ENCODE measurements around the gene LRRTM2. TPM values are rescaled to one million over a fixed set of nuclear protein-coding genes. Genes with fewer than 3 reads are reported as not detected.

Gene LRRTM2
- total RNA-seq, 4 donors from 2014 or later, result under 0.01 to 1.4 (median 0.55) TPM; not detected in 1

DNA sequence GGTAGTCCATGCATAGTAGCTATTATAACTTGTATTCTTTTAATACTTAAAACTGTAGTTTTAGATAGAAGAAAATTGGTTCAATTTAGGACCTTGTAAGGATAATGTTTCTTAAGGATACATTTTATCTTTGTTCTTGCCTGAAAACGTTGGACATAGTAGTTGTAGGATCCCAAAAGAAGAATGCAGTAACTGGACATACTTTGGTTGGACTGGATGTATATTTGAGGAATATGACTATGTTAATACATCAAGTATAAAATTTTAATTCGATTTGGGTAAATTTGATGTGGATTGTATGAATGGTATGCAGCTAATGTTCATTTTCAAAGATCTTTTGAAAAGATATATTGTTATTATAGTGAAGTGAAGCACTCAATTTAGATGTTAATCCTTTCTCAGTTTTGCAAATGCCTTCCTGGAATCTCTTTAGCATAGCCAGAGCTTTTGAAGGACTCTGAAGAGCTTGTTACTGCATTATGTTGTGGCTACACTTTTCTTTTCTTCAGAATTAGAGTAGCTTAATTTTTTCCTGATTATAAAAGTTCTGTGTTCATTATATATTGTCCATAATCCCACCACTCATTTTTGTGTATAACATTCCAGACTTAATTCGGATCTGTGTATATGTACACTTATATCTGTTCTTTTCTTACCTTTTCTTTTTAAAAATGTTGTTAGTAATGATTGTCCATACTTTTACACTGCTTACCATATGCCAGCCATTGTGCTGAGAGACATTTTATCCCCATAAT lies 41.2 kb downstream of the LRRTM2 start:
- no peaks in the 10 kb centered on the region for H3K36me3 ChIP-seq
- DNase-seq, result no peak
- H3K27ac ChIP-seq, result no peak overlapping the region
- no peak overlapping the region for H3K4me3 ChIP-seq
- H3K4me1 ChIP-seq, result peaks cover 0 to 5% of the 10 kb centered on the region in 2 donors
- H3K9me3 ChIP-seq, result no peaks in the 10 kb centered on the region
- H3K27me3 ChIP-seq, result no peaks in the 10 kb centered on the region
- no peak for TF ChIP-seq POLR2A (IDR thresholded peaks at IDR 0.05)
- no peak for TF ChIP-seq CTCF (IDR thresholded peaks at IDR 0.05)
- intact Hi-C loops (cut with DNase I; ENCODE audit: low total_unique reads), result no loop called here

DNA sequence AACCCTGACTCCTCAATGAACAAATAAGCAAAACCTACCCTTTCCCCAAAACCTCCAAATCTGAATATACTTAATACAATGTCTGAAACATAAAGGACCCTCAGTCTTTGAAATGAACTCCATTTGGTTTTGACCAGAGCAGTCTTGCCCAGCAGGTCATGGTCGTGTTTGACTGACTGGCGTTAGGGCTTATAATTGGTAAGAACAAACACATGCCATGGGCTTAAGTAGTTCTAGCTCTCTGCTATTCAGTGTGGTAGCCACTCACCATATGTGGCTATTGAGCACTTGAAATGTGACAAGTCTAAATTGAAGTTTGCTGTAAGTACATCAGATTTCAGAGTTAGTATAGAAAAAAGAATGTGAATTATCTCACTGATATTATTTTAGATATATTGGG lies 42.1 kb downstream of the LRRTM2 start:
- intact Hi-C loops (cut with DNase I; ENCODE audit: low total_unique reads), result no loop called here

GRCh38 chr5:138832218-138832617 lies 42.9 kb downstream of the LRRTM2 start:
- H3K27ac ChIP-seq, result no peak overlapping the region
- no peaks in the 10 kb centered on the region for H3K36me3 ChIP-seq
- peaks cover 0 to 5% of the 10 kb centered on the region in 2 donors for H3K4me1 ChIP-seq
- DNase-seq, result no peak
- H3K9me3 ChIP-seq, result no peaks in the 10 kb centered on the region
- no peaks in the 10 kb centered on the region for H3K27me3 ChIP-seq
- TF ChIP-seq POLR2A (IDR thresholded peaks at IDR 0.05), result no peak
- intact Hi-C loops (cut with DNase I; ENCODE audit: low total_unique reads), result no loop called here
- no peak overlapping the region for H3K4me3 ChIP-seq

More for the DNA sequence above, 42.1 kb downstream of the LRRTM2 start:
- H3K4me1 ChIP-seq, result peaks cover 0 to 5% of the 10 kb centered on the region in 2 donors
- H3K36me3 ChIP-seq, result no peaks in the 10 kb centered on the region
- no peak for DNase-seq
- H3K27ac ChIP-seq, result no peak overlapping the region
- H3K27me3 ChIP-seq, result no peaks in the 10 kb centered on the region
- no peak overlapping the region for H3K4me3 ChIP-seq
- TF ChIP-seq CTCF (IDR thresholded peaks at IDR 0.05) (no peak), POLR2A (IDR thresholded peaks at IDR 0.05) (no peak)
- no peaks in the 10 kb centered on the region for H3K9me3 ChIP-seq

DNA sequence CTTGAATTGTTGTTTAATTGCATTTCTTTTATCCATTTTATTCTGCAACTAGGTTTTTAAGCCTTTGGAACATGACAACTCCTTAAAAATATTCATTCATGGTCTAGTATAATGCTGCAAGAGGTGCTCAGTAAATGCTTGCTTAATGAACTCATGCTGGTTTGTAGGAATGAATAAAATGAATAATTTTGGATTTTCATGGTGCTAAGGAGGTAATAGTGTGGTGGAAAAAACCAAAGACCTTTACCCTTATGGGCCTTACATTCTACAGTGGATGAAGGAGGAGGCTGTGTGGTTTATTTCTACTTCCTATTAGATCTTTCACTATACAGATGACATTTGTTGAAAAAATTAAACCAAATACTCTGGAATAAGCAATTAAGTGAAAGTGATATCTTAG lies 43.4 kb downstream of the LRRTM2 start:
- peaks cover 0 to 5% of the 10 kb centered on the region in 2 donors for H3K4me1 ChIP-seq
- H3K27me3 ChIP-seq, result no peaks in the 10 kb centered on the region
- intact Hi-C loops (cut with DNase I; ENCODE audit: low total_unique reads), result no loop called here
- TF ChIP-seq CTCF (IDR thresholded peaks at IDR 0.05) (no peak), POLR2A (IDR thresholded peaks at IDR 0.05) (no peak)
- DNase-seq, result no peak
- H3K9me3 ChIP-seq, result no peaks in the 10 kb centered on the region
- no peaks in the 10 kb centered on the region for H3K36me3 ChIP-seq
- no peak overlapping the region for H3K27ac ChIP-seq
- no peak overlapping the region for H3K4me3 ChIP-seq

GRCh38 chr5:138829341-138829740 lies 45.8 kb downstream of the LRRTM2 start:
- H3K9me3 ChIP-seq, result no peaks in the 10 kb centered on the region
- no peak overlapping the region for H3K4me3 ChIP-seq
- intact Hi-C loops (cut with DNase I; ENCODE audit: low total_unique reads), result no loop called here
- no peak overlapping the region for H3K27ac ChIP-seq
- peaks cover 0 to 5% of the 10 kb centered on the region in 2 donors for H3K4me1 ChIP-seq
- no peaks in the 10 kb centered on the region for H3K27me3 ChIP-seq
- TF ChIP-seq CTCF (IDR thresholded peaks at IDR 0.05) (no peak), POLR2A (IDR thresholded peaks at IDR 0.05) (no peak)
- no peak for DNase-seq
- no peaks in the 10 kb centered on the region for H3K36me3 ChIP-seq

Data from uterus (tissue), 4 donors.